ENCODE results near the gene TMEM30B. TPM values are rescaled to one million over a fixed set of nuclear protein-coding genes. Genes with fewer than 3 reads are reported as not detected.

Gene TMEM30B
- total and polyA plus RNA-seq, 4 donors: 3.0 to 7.4 (median 5.6) TPM

GRCh38 chr14:61256826-61257468 lies 24.2 kb downstream of the TMEM30B start:
- no peak for DNase-seq (ENCODE audit: low spot score)
- no peaks in the 10 kb centered on the region for H3K36me3 ChIP-seq (ENCODE audit: control insufficient read depth in 4 of 4, insufficient read depth in 3 of 4, low read depth in 1 of 4, low read length in 3 of 4)
- TF ChIP-seq EGR1 (IDR thresholded peaks at IDR 0.05; ENCODE audit: low read depth in 2 of 2): no peak
- TF ChIP-seq REST (IDR thresholded peaks at IDR 0.05): no peak
- no peak for TF ChIP-seq ZBTB33 (IDR thresholded peaks at IDR 0.05)
- TF ChIP-seq SP1 (IDR thresholded peaks at IDR 0.05): no peak
- no peak for TF ChIP-seq RXRA (IDR thresholded peaks at IDR 0.05)
- no peak for TF ChIP-seq CTCF (IDR thresholded peaks at IDR 0.05; ENCODE audit: low read depth, low read length, missing input control)
- no peak for TF ChIP-seq HNF4G (IDR thresholded peaks at IDR 0.05)
- TF ChIP-seq JUND (IDR thresholded peaks at IDR 0.05): no peak
- no peak for TF ChIP-seq FOXA1 (IDR thresholded peaks at IDR 0.05)
- no peak for TF ChIP-seq TAF1 (conservative IDR thresholded peaks at IDR 0.05)
- TF ChIP-seq HNF4A (conservative IDR thresholded peaks at IDR 0.05): no peak
- no peak for TF ChIP-seq RAD21 (IDR thresholded peaks at IDR 0.05)
- TF ChIP-seq GABPA (IDR thresholded peaks at IDR 0.05 in 1 of 2, conservative IDR thresholded peaks at IDR 0.05 in 1 of 2): no peak
- no peak for TF ChIP-seq MAX (IDR thresholded peaks at IDR 0.05)
- no peak for TF ChIP-seq NR2F2 (IDR thresholded peaks at IDR 0.05)
- no peak overlapping the region for H3K9ac ChIP-seq (ENCODE audit: low read depth in 1 of 2, low read length in 2 of 2)
- H3K27me3 ChIP-seq (ENCODE audit: control insufficient read depth in 4 of 4, insufficient read depth in 4 of 4, low read length in 3 of 4): no peaks in the 10 kb centered on the region
- H3K27ac ChIP-seq (ENCODE audit: low read depth in 1 of 2, low read length in 2 of 2): no peak overlapping the region
- H3K9me3 ChIP-seq (ENCODE audit: control insufficient read depth in 4 of 4, low read length in 3 of 4): no peaks in the 10 kb centered on the region
- WGBS: 83% methylated on average over 6 of the region's 6 CpGs
- no peak overlapping the region for H3K4me3 ChIP-seq (ENCODE audit: low read depth in 1 of 3, low read length in 3 of 3)
- peaks cover 0 to 2% (median 0%) of the 10 kb centered on the region in 4 donors for H3K4me1 ChIP-seq (ENCODE audit: control insufficient read depth in 4 of 4, insufficient read depth in 4 of 4, low read length in 3 of 4)

- Histone ChIP-seq H3K4me1 (ENCODE audit: control insufficient read depth in 4 of 4, insufficient read depth in 4 of 4, low read length in 3 of 4) (no peaks in the 10 kb centered on the region), H3K27ac (ENCODE audit: low read depth in 1 of 2, low read length in 2 of 2) (no peak overlapping the region), H3K4me3 (ENCODE audit: low read depth in 1 of 3, low read length in 3 of 3) (no peak overlapping the region), H3K27me3 (ENCODE audit: control insufficient read depth in 4 of 4, insufficient read depth in 4 of 4, low read length in 3 of 4) (no peaks in the 10 kb centered on the region), H3K9ac (ENCODE audit: low read depth in 1 of 2, low read length in 2 of 2) (no peak overlapping the region), H3K9me3 (ENCODE audit: control insufficient read depth in 4 of 4, low read length in 3 of 4) (no peaks in the 10 kb centered on the region), H3K36me3 (ENCODE audit: control insufficient read depth in 4 of 4, insufficient read depth in 3 of 4, low read depth in 1 of 4, low read length in 3 of 4) (no peaks in the 10 kb centered on the region)
- no peak for DNase-seq (ENCODE audit: low spot score)
- 92% methylated on average over 5 of the region's 5 CpGs for WGBS
- no peak for TF ChIP-seq FOXA2 (IDR thresholded peaks at IDR 0.05)
- TF ChIP-seq FOXA1 (IDR thresholded peaks at IDR 0.05): no peak
- TF ChIP-seq NR2F2 (IDR thresholded peaks at IDR 0.05): no peak
- TF ChIP-seq RXRA (IDR thresholded peaks at IDR 0.05): no peak
- no peak for TF ChIP-seq GABPA (IDR thresholded peaks at IDR 0.05 in 1 of 2, conservative IDR thresholded peaks at IDR 0.05 in 1 of 2)
- no peak for TF ChIP-seq EGR1 (IDR thresholded peaks at IDR 0.05; ENCODE audit: low read depth in 2 of 2)
- TF ChIP-seq MAX (IDR thresholded peaks at IDR 0.05): no peak
- no peak for TF ChIP-seq JUND (IDR thresholded peaks at IDR 0.05)
- TF ChIP-seq RAD21 (IDR thresholded peaks at IDR 0.05): no peak
- no peak for TF ChIP-seq HNF4G (IDR thresholded peaks at IDR 0.05)
These were observed 25.2 kb downstream of the TMEM30B start for GRCh38 chr14:61255968-61256367.
